H9 (cell line): Measurements from ENCODE around the gene TEAD1. TPM values are rescaled to one million over a fixed set of nuclear protein-coding genes. Genes with fewer than 3 reads are reported as not detected.

ENCODE experiments used
- DNase-seq: peaks from one replicate; pipeline ENCODE4 v3.0.0-alpha.2; 2017
- H2AFZ ChIP-seq: one replicate; pipeline ENCODE4 v1.6.1; 2013; ENCODE audit warnings: mild to moderate bottlenecking, low read length, control low read depth, moderate library complexity
- H2AK5ac ChIP-seq: 2 replicates; pipeline ENCODE4 v1.6.1; 2013; ENCODE audit warnings: low read length, control low read depth, mixed read lengths; ENCODE audit not compliant: insufficient read length
- H2BK120ac ChIP-seq: one replicate; pipeline ENCODE4 v1.6.1; 2013; ENCODE audit warnings: low read depth, mild to moderate bottlenecking, low read length, control low read depth, inconsistent platforms; ENCODE audit not compliant: poor library complexity, severe bottlenecking
- H2BK12ac ChIP-seq: 2 replicates; pipeline ENCODE4 v1.6.1; 2013; ENCODE audit warnings: low read length, control low read depth, mixed read lengths, low read depth; ENCODE audit not compliant: insufficient read length
- H2BK15ac ChIP-seq: 2 replicates; pipeline ENCODE4 v1.6.1; 2013; ENCODE audit warnings: low read depth, low read length, control low read depth
- H2BK20ac ChIP-seq: one replicate; pipeline ENCODE4 v1.6.1; 2013; ENCODE audit warnings: low read depth, mild to moderate bottlenecking, low read length, control low read depth, inconsistent platforms; ENCODE audit not compliant: poor library complexity, severe bottlenecking
- H2BK5ac ChIP-seq: 2 replicates; pipeline ENCODE4 v1.6.1; 2013; ENCODE audit warnings: low read length, control low read depth, mixed read lengths; ENCODE audit not compliant: insufficient read length
- H3K14ac ChIP-seq: 2 replicates; pipeline ENCODE4 v1.6.1; 2013; ENCODE audit warnings: low read length, control low read depth; ENCODE audit not compliant: insufficient read depth
- H3K18ac ChIP-seq: 2 replicates; pipeline ENCODE4 v1.6.1; 2013; ENCODE audit warnings: low read depth, mild to moderate bottlenecking, mixed read lengths, low read length, control low read depth; ENCODE audit not compliant: insufficient read length
- H3K23ac ChIP-seq: 2 replicates; pipeline ENCODE4 v1.6.1; 2013; ENCODE audit warnings: low read length, control low read depth, mixed read lengths, low read depth; ENCODE audit not compliant: insufficient read length
- H3K23me2 ChIP-seq: 2 replicates; pipeline ENCODE4 v1.6.1; 2013; ENCODE audit warnings: low read depth, mild to moderate bottlenecking, mixed read lengths, low read length, control low read depth; ENCODE audit not compliant: insufficient read length, poor library complexity, severe bottlenecking
- H3K27ac ChIP-seq: 2 replicates; pipeline ENCODE4 v1.5.1; 2013; ENCODE audit warnings: low read length, control low read depth, mixed read lengths, low read depth; ENCODE audit not compliant: insufficient read length
- H3K27me3 ChIP-seq: 2 replicates; pipeline ENCODE4 v1.6.1; 2013; ENCODE audit warnings: low read length, control low read depth, inconsistent platforms; ENCODE audit not compliant: insufficient read depth
- H3K4ac ChIP-seq: 2 replicates; pipeline ENCODE4 v1.6.1; 2013; ENCODE audit warnings: low read depth, mild to moderate bottlenecking, control low read depth, inconsistent platforms, low read length, moderate library complexity
- H3K4me1 ChIP-seq: 2 replicates; pipeline ENCODE4 v1.6.1; 2013; ENCODE audit warnings: low read length, control low read depth, inconsistent platforms; ENCODE audit not compliant: insufficient read depth
- H3K4me2 ChIP-seq: 2 replicates; pipeline ENCODE4 v1.6.1; 2013; ENCODE audit warnings: low read length, control low read depth, mixed read lengths; ENCODE audit not compliant: insufficient read length, insufficient read depth
- H3K56ac ChIP-seq: 2 replicates; pipeline ENCODE4 v1.6.1; 2013; ENCODE audit warnings: low read depth, mild to moderate bottlenecking, mixed read lengths, low read length, control low read depth; ENCODE audit not compliant: insufficient read length
- H3K79me1 ChIP-seq: 2 replicates; pipeline ENCODE4 v1.6.1; 2013; ENCODE audit warnings: low read depth, mild to moderate bottlenecking, moderate library complexity, low read length, control low read depth, inconsistent platforms; ENCODE audit not compliant: insufficient read depth, poor library complexity, severe bottlenecking
- H3K79me2 ChIP-seq: 2 replicates; pipeline ENCODE4 v1.6.1; 2013; ENCODE audit warnings: low read length, control low read depth, inconsistent platforms; ENCODE audit not compliant: insufficient read depth
- H3K9ac ChIP-seq: 2 replicates; pipeline ENCODE4 v1.6.1; 2013; ENCODE audit warnings: low read length, control low read depth, mixed read lengths; ENCODE audit not compliant: insufficient read length; ENCODE audit errors: extremely low read depth
- H3K9me3 ChIP-seq: one replicate; pipeline ENCODE4 v1.6.1; 2013; ENCODE audit warnings: low read depth, low read length, inconsistent platforms; ENCODE audit not compliant: control insufficient read depth
- H3T11ph ChIP-seq: one replicate; pipeline ENCODE4 v1.6.1; 2013; ENCODE audit warnings: mild to moderate bottlenecking, low read length, control low read depth, inconsistent platforms
- H4K20me1 ChIP-seq: one replicate; pipeline ENCODE4 v1.6.1; 2013; ENCODE audit not compliant: control insufficient read depth, insufficient read length, insufficient read depth
- H4K5ac ChIP-seq: 2 replicates; pipeline ENCODE4 v1.6.1; 2013; ENCODE audit warnings: low read depth, mild to moderate bottlenecking, mixed read lengths, low read length, control low read depth; ENCODE audit not compliant: insufficient read length
- H4K8ac ChIP-seq: replicated peaks from 2 replicates; pipeline ENCODE4 v1.6.1; 2013; ENCODE audit warnings: low read length, control low read depth, mixed read lengths, low read depth; ENCODE audit not compliant: insufficient read length
- H4K91ac ChIP-seq: 2 replicates; pipeline ENCODE4 v1.6.1; 2013; ENCODE audit warnings: low read depth, mild to moderate bottlenecking, moderate library complexity, mixed read lengths, low read length, control low read depth; ENCODE audit not compliant: insufficient read length
- H3K27ac Mint-ChIP-seq, 3 experiments: 2 replicates in 2 of 3; 3 replicates in 1 of 3; pipeline ENCODE4 v1.8.0; 2020 to 2021; ENCODE audit warnings: mixed read lengths in 3 of 3, mild to moderate bottlenecking in 1 of 3, moderate library complexity in 1 of 3
- H3K27me3 Mint-ChIP-seq: 2 replicates; pipeline ENCODE4 v1.8.0; 2021; ENCODE audit warnings: low read depth, mild to moderate bottlenecking, moderate library complexity, mixed read lengths
- H3K36me3 Mint-ChIP-seq, 3 experiments: 2 replicates in 2 of 3; 3 replicates in 1 of 3; pipeline ENCODE4 v1.8.0; 2020 to 2021; ENCODE audit warnings: low read depth in 3 of 3, mixed read lengths in 3 of 3; ENCODE audit not compliant: insufficient read depth in 1 of 3
- H3K4me1 Mint-ChIP-seq, 2 experiments: 2 replicates each; pipeline ENCODE4 v1.8.0; 2020; ENCODE audit warnings: mixed read lengths in 2 of 2
- H3K4me3 Mint-ChIP-seq, 2 experiments: 2 replicates in 1 of 2; 3 replicates in 1 of 2; pipeline ENCODE4 v1.8.0; 2020 to 2021; ENCODE audit warnings: mild to moderate bottlenecking in 2 of 2, mixed read lengths in 2 of 2, moderate library complexity in 1 of 2
- H3K9me3 Mint-ChIP-seq, 2 experiments: 2 replicates in 1 of 2; 3 replicates in 1 of 2; pipeline ENCODE4 v1.8.0; 2020; ENCODE audit warnings: mild to moderate bottlenecking in 2 of 2, mixed read lengths in 2 of 2, moderate library complexity in 1 of 2
- WGBS: extraction: QIAGEN DNeasy Blood & Tissue Kit; methylation state at CpG from one replicate; pipeline ENCODE4 v1.1.7; 2013; ENCODE audit warnings: missing lambda C conversion rate, low lambda C conversion rate, mixed read lengths; ENCODE audit not compliant: insufficient read length; ENCODE audit errors: extremely low coverage; 5-methylcytosine and 5-hydroxymethylcytosine counted together
- total RNA-seq: library from RNA; stranded (reverse); gene quantifications from 2 replicates; pipeline ENCODE4 v1.2.1, GENCODE V29; 2021
- TF ChIP-seq, protein P1 (sequence below): fragments of 200-600 bp; sonication (generic); conservative IDR thresholded peaks from 3 replicates; pipeline ENCODE4 v1.8.0; 2021; ENCODE audit warnings: antibody characterized with exemption, mild to moderate bottlenecking

Gene TEAD1
- total RNA-seq, 1 experiment from 2014 or later: 75.1 TPM

- Mint-ChIP-seq H3K27ac (peak overlapping the region in 2 of 3 experiments; percentile 5 to 13; a peak in 4 of 7 replicates), H3K4me3 (no peak overlapping the region), H3K9me3 (no peaks in the 10 kb centered on the region), H3K4me1 (peaks cover 53 to 65% of the 10 kb centered on the region in 2 experiments), H3K27me3 (no peaks in the 10 kb centered on the region), H3K36me3 (peaks cover 0 to 8% (median 7%) of the 10 kb centered on the region in 3 experiments; a peak in 3 of 7 replicates)
- no peak overlapping the region for H3K27ac ChIP-seq
- no peak overlapping the region for H3K18ac ChIP-seq
- no peak overlapping the region for H2BK15ac ChIP-seq
- no peak overlapping the region for H2BK120ac ChIP-seq
- no peak overlapping the region for H3K4ac ChIP-seq
- H3K9me3 ChIP-seq: no peaks in the 10 kb centered on the region
- WGBS: no CpG with 5 or more reads among the region's 5 CpGs
- no peak overlapping the region for H2BK12ac ChIP-seq
- H3K23me2 ChIP-seq: peaks cover 7% of the 10 kb centered on the region
- no peak for DNase-seq
- H3K4me2 ChIP-seq: no peak overlapping the region
- no peak overlapping the region for H4K91ac ChIP-seq
- no peaks in the 10 kb centered on the region for H4K20me1 ChIP-seq
- H3K27me3 ChIP-seq: no peaks in the 10 kb centered on the region
- no peak overlapping the region for H2BK5ac ChIP-seq
- no peak overlapping the region for H3T11ph ChIP-seq
- H3K23ac ChIP-seq: no peak overlapping the region
- no peak overlapping the region for H3K56ac ChIP-seq
- no peak overlapping the region for H4K8ac ChIP-seq
- H3K79me1 ChIP-seq: no peaks in the 10 kb centered on the region
- TF ChIP-seq, protein P1, sequence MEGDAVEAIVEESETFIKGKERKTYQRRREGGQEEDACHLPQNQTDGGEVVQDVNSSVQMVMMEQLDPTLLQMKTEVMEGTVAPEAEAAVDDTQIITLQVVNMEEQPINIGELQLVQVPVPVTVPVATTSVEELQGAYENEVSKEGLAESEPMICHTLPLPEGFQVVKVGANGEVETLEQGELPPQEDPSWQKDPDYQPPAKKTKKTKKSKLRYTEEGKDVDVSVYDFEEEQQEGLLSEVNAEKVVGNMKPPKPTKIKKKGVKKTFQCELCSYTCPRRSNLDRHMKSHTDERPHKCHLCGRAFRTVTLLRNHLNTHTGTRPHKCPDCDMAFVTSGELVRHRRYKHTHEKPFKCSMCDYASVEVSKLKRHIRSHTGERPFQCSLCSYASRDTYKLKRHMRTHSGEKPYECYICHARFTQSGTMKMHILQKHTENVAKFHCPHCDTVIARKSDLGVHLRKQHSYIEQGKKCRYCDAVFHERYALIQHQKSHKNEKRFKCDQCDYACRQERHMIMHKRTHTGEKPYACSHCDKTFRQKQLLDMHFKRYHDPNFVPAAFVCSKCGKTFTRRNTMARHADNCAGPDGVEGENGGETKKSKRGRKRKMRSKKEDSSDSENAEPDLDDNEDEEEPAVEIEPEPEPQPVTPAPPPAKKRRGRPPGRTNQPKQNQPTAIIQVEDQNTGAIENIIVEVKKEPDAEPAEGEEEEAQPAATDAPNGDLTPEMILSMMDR: no peak
- peaks cover 3% of the 10 kb centered on the region; the same call in 1 of the 2 replicates for H3K79me2 ChIP-seq
- H3K14ac ChIP-seq: no peak overlapping the region
- H3K4me1 ChIP-seq: peaks cover 14% of the 10 kb centered on the region; the same call in 1 of the 2 replicates
- H2BK20ac ChIP-seq: no peak overlapping the region
- H3K9ac ChIP-seq: no peak overlapping the region
- no peak overlapping the region for H2AK5ac ChIP-seq
- no peak overlapping the region for H2AFZ ChIP-seq
- H4K5ac ChIP-seq: no peak overlapping the region
These were observed 157.4 kb downstream of the TEAD1 start for GRCh38 chr11:12831471-12832202.
